Measurements from ENCODE around the gene FRAS1.

The FRAS1 gene

GRCh38 chr4:78336093-78336943 is 279.2 kb downstream of the FRAS1 start:
- no peak for DNase-seq

DNA sequence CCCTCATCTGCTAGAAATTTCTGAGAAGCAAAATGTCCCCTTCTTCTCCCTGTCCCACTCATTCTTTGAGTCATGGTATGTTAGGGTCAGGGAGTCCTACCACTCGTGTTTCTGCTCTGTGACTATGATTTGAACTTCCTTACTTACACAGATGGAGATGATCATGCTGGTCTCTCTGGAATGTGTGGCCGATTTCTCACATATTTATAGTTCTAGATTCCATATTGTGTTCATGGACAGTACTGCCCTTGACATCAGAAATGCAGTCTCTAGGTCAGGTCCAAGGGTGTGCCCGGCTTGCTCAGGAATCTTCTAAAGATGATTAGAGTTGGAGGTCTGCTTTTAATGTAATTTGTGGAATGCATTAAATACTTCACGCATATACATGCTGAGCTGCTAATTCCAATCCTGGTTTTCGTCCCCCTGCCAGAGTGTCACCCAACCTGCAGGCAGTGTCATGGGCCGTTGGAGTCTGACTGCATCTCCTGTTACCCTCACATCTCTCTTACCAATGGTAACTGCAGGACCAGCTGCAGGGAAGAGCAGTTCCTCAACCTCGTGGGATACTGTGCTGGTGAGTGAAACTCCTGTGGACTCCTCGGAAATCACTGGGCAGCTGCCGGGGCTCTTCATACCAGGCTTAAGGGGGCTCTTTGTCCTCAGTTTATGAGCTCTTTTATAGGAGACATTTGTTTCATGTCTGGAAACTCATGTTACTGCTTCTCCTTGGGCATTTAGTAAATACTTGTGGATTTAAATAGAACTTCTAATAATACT is 280.3 kb downstream of the FRAS1 start:
- DNase-seq, result no peak

GRCh38 chr4:78342125-78342524 is 285.0 kb downstream of the FRAS1 start:
- no peak for DNase-seq

- DNase-seq, result no peak
Observed at GRCh38 chr4:78343682-78344081, 286.6 kb downstream of the FRAS1 start.

GRCh38 chr4:78345237-78345636 is 288.1 kb downstream of the FRAS1 start:
- no peak for DNase-seq

- no peak for DNase-seq
Observed at GRCh38 chr4:78346222-78346621, 289.1 kb downstream of the FRAS1 start.

GRCh38 chr4:78347527-78347926 is 290.4 kb downstream of the FRAS1 start:
- DNase-seq, result no peak

- DNase-seq, result no peak
Observed at GRCh38 chr4:78353921-78354320, 296.8 kb downstream of the FRAS1 start.

- no peak for DNase-seq
Observed at GRCh38 chr4:78354782-78355181, 297.7 kb downstream of the FRAS1 start.

GRCh38 chr4:78355306-78355705 is 298.2 kb downstream of the FRAS1 start:
- no peak for DNase-seq

- DNase-seq, result no peak
Observed at GRCh38 chr4:78356251-78356786, 299.2 kb downstream of the FRAS1 start.

GRCh38 chr4:78357122-78357521 is 300.0 kb downstream of the FRAS1 start:
- DNase-seq, result no peak

DNA sequence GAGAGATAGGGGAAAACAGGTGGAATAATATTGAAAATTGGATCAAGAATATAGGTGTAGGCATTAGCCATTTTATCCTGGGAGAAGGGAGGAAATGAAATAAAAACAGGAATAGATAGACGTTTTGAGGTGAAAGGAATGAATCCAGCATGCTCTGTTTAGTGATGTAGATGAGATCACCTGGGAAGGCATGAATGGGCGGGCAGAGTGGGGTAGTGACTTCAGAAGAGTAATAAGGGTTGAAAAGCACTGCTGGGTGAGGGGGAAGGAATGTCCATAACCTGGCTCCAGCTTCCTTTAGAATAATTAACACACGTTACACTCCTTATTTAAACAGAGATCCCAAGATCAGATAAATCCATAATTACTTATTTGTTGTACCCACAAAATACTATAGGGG is 303.3 kb downstream of the FRAS1 start:
- DNase-seq, result no peak

- no peak for DNase-seq
Observed at GRCh38 chr4:78361621-78362120, 304.5 kb downstream of the FRAS1 start.

DNA sequence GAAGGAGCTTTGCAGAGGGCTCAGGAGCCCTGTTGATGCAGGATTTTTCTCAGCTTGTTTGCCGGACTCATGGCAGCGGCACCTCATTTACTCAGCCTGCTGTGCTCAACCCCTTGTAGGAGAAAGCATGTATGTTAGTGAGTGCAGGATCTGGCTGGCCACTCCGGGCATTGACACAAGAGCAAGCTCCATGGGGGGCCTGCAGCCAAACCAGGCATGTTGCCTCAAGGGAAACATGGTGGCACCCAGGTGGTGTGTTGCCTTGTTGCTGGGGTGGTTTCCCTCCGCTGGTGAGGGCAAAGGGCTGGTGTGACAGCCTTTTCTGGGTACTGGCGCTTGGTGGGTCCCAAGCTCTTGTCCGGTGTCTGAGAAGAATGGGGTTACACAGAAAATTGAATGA is 305.2 kb downstream of the FRAS1 start:
- no peak for DNase-seq

- no peak for DNase-seq
Observed at GRCh38 chr4:78363031-78363570, 306.0 kb downstream of the FRAS1 start.

DNA sequence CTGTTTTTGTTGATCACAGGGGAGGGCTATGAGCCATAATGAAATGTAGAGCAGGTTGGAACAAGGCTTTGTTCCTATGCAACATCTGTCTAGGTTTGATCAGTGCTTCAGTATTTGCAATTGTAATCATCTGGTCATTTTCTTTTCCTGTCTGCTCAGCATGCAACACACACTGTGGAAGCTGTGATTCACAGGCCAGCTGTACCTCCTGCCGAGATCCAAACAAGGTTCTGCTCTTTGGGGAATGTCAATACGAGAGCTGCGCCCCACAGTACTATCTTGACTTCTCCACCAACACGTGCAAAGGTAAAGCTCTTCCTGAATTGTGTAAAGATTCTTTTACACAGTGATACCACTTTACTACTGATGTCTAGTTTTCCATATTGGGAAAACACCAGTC is 312.6 kb downstream of the FRAS1 start:
- no peak for DNase-seq

DNA sequence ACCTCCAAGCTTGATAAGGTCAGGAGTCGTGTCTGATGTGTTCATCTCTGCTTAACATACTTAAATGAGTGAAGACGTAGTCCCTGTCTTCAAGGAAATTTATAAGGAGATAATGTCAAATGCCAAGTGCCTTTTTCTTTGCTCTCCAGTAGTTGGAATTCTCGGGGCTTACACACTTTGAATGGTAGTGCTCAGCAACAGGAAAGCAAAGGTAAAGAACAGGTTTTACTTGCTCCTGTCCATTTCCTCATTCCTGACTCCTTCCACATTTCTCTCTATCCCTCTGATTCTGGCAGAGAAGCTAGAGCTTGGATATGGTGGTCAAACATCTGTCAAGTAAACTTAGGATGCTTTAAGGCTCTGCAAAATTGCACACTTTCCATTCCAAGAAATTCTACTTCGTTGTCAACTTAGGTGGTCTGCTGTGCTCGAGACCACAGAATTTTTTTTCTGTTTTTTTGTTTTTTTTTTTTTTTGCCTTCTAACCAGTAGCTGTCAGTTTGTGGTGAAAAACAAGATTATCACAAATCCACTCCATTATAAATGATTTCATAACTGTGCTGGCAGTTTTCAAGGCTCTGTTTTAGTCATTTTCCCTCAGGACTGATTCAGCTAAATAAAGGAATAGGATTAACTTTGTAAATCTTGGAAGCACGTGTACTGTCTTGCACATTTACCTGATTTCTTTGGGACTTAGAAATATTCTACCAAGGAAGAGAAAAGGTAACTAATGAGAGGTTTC is 313.7 kb downstream of the FRAS1 start:
- no peak for DNase-seq

DNA sequence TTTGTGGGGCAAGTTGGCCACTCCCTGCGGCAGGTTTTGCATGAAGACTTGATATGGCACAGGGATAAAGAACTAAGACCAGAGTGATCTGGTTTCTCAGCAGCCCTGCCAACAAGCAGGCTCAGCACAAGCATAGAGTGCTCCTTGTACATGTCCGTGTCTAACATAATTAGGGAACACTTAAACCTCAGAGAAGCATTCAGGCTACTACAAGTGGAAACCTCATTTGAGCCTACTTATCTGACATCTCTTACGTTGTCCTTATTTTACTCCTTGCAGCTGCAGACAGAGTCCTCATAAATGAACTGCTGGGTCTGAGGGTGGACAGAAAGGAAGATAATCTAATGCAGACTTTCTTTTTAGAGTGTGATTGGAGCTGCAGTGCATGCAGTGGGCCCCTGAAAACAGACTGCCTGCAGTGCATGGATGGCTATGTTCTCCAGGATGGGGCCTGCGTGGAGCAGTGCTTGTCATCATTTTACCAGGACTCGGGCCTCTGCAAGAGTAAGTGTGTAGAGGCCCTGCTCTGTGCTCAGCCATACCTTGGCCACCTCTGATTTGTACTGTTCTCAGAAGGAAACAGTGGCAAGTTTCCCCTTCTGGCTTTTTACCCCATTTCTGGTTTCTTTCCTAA is 315.3 kb downstream of the FRAS1 start:
- DNase-seq, result no peak

- DNase-seq, result no peak
Observed at GRCh38 chr4:78377555-78377954, 320.4 kb downstream of the FRAS1 start.

DNA sequence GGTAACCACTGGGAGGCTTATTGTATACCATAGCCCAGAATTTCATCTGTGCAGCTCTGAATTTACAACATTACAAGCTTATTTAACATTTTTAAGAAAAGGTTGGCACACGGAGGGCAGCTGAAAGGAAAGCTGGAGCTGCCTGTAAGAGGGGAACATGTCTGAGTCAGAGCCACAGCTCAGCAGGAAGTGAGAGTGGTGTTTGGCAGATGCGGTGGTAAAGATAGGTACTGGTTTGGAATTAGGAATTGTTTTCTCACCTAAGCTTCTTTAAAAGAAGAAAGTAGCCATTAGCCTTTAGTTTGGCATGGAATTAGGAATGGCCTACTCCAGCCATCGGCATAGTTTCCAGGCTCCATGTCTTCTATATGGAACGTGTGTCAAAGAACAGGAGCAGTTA is 321.9 kb downstream of the FRAS1 start:
- no peak for DNase-seq

Data from right hindlimb (tissue), 1 donor.